Lung (tissue), 13 donors: ENCODE measurements around the gene MSH4. TPM values are rescaled to one million over a fixed set of nuclear protein-coding genes. Genes with fewer than 3 reads are reported as not detected.

Source experiments
- ATAC-seq: fragments of 200-7000 bp; cut with Tn5 transposase; one replicate; pipeline ENCODE4 v1.9.1; 2020; ENCODE audit warnings: moderate number of reproducible peaks; ENCODE audit not compliant: insufficient read depth, low FRiP score
- DNase-seq, 3 donors: peaks; one replicate each; pipeline ENCODE4 v3.0.0-alpha.2; 2013 to 2017
- H3K27ac ChIP-seq, 2 donors: one replicate each; pipeline ENCODE4 v1.5.1; 2013; ENCODE audit warnings: mild to moderate bottlenecking in 2 of 2, moderate library complexity in 2 of 2, control low read depth in 1 of 2, inconsistent platforms in 1 of 2, low read depth in 1 of 2, low read length in 1 of 2
- H3K27me3 ChIP-seq, 3 donors: one replicate each; pipeline ENCODE4 v1.5.1; 2013; ENCODE audit warnings: low read length in 2 of 3; ENCODE audit not compliant: control insufficient read depth in 3 of 3, insufficient read depth in 3 of 3
- H3K36me3 ChIP-seq, 4 donors: one replicate each; pipeline ENCODE4 v1.5.1; 2013; ENCODE audit warnings: low read length in 4 of 4, mild to moderate bottlenecking in 1 of 4, moderate library complexity in 1 of 4; ENCODE audit not compliant: control insufficient read depth in 4 of 4, insufficient read depth in 4 of 4
- H3K4me1 ChIP-seq, 5 donors: one replicate each; pipeline ENCODE4 v1.5.1; 2013; ENCODE audit warnings: low read length in 5 of 5, mild to moderate bottlenecking in 2 of 5, moderate library complexity in 1 of 5; ENCODE audit not compliant: control insufficient read depth in 5 of 5, insufficient read depth in 5 of 5
- H3K4me3 ChIP-seq: one replicate; pipeline ENCODE4 v1.5.1; 2013; ENCODE audit warnings: mild to moderate bottlenecking, control low read depth, moderate library complexity
- H3K9ac ChIP-seq, 2 donors: one replicate each; pipeline ENCODE4 v1.5.1; 2013; ENCODE audit warnings: low read length in 2 of 2, control low read depth in 1 of 2; ENCODE audit not compliant: insufficient read depth in 1 of 2
- H3K9me3 ChIP-seq, 4 donors: one replicate each; pipeline ENCODE4 v1.5.1; 2013; ENCODE audit warnings: low read length in 3 of 4, mild to moderate bottlenecking in 1 of 4, moderate library complexity in 1 of 4; ENCODE audit not compliant: control insufficient read depth in 4 of 4, insufficient read depth in 3 of 4
- CTCF ChIP-seq: IDR thresholded peaks from 2 replicates; pipeline ENCODE4 v1.5.1; 2012; ENCODE audit warnings: mild to moderate bottlenecking; ENCODE audit errors: control extremely low read depth, extremely low read depth
- WGBS, 2 donors: extraction: QIAGEN DNeasy Blood & Tissue Kit; methylation state at CpG; one replicate each; pipeline ENCODE4 v1.1.7; 2013; 5-methylcytosine and 5-hydroxymethylcytosine counted together
- polyA plus RNA-seq, 2 donors: library from polyadenylated mRNA; stranded (reverse); fragments of 200-250 nt; gene quantifications; one replicate each; pipeline ENCODE4 v1.2.1, GENCODE V29; 2013
- small RNA-seq: library from RNA; depleted of rRNA; stranded (forward); fragments of <200 nt; gene quantifications from one replicate; pipeline ENCODE3, GENCODE V24; 2014; ENCODE audit warnings: low replicate concordance
- total RNA-seq, 2 donors: library from RNA; depleted of rRNA in 1 of 2; stranded (reverse); fragments of >200 nt in 1 of 2; gene quantifications; one replicate each; pipeline ENCODE4 v1.2.1, GENCODE V29; 2014 to 2021
- donor health status: control.
- donor health status: control.
- donor health status: Bipolar disorder and iron deficiency.
- donor health status: healthy.
- donor health status: DM: yes; HTN: yes; CAD: no.

The MSH4 gene
- total and polyA plus RNA-seq, 4 donors = 0.13 to 0.40 (median 0.36) TPM

DNA sequence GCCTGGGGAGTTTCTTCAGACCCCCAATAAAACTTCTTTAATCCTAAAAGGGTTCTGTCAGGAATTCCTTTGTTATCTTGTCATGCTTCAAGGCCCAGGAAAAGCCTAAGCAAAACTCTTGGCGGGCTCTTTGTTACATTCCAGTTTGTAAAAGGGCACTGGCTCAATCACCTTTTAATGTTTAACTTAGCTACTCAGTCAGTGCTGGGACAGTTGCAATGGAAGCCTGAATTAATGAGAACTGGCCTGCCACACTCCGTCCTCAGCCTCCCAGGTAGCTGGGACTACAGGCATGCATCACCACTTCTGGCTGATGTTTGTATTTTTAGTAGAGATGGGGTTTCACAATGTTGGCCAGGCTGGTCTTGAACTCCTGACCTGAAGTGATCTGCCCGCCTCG lies 156.8 kb downstream of the MSH4 start:
- no peak for DNase-seq
- Histone ChIP-seq H3K27ac (no peak overlapping the region), H3K36me3 (no peaks in the 10 kb centered on the region), H3K9ac (no peak overlapping the region), H3K27me3 (no peaks in the 10 kb centered on the region), H3K9me3 (no peaks in the 10 kb centered on the region), H3K4me3 (no peak overlapping the region), H3K4me1 (no peaks in the 10 kb centered on the region)
- no peak for TF ChIP-seq CTCF
- WGBS, 2 donors = 91 to 95% methylated on average over 4 of the region's 4 CpGs
- ATAC-seq = no peak

- Histone ChIP-seq H3K9ac (no peak overlapping the region), H3K27ac (no peak overlapping the region), H3K27me3 (no peaks in the 10 kb centered on the region), H3K4me3 (no peak overlapping the region), H3K36me3 (no peaks in the 10 kb centered on the region), H3K4me1 (no peaks in the 10 kb centered on the region), H3K9me3 (no peaks in the 10 kb centered on the region)
- TF ChIP-seq CTCF = no peak
- ATAC-seq = no peak
- DNase-seq = no peak
These were observed 157.9 kb downstream of the MSH4 start for GRCh38 chr1:75954586-75954985.

Small RNA genes within 50 kb of the gene (small RNA-seq; reads per million reads assigned to genes)
- not detected for gene SNORD45A
- not detected for gene SNORD45B
- gene SNORD45C = not detected

Other genes with a start within 250 kb of the MSH4 start
- 1 to 10 TPM in 1 of 2 donors, under 1 TPM in 1; 0.31 to 1.6 TPM for gene SLC44A5, start 185.8 kb upstream of the MSH4 start, total RNA-seq
- under 1 TPM; 0.10 to 0.55 TPM for gene SLC44A5, start 185.8 kb upstream of the MSH4 start, polyA plus RNA-seq
- 10 to 100 TPM; 36.4 to 71.5 TPM for gene ACADM, start 72.2 kb upstream of the MSH4 start, total RNA-seq
- 10 to 100 TPM; 14.9 to 26.4 TPM for gene ACADM, start 72.2 kb upstream of the MSH4 start, polyA plus RNA-seq
- 10 to 100 TPM; 60.7 to 99.9 TPM for gene RABGGTB, start 10.6 kb upstream of the MSH4 start, total RNA-seq
- gene RABGGTB, start 10.6 kb upstream of the MSH4 start, polyA plus RNA-seq = 10 to 100 TPM; 66.8 to 69.3 TPM
- not detected for gene ASB17, start 135.5 kb downstream of the MSH4 start, total RNA-seq
- gene ASB17, start 135.5 kb downstream of the MSH4 start, polyA plus RNA-seq = not detected